H1 (cell line): ENCODE measurements around the gene CDK12.

Source experiments
- ASH2L ChIP-seq: fragments of 200-600, 300-600 bp; sonication (generic); IDR thresholded peaks from one replicate; pipeline ENCODE4 v1.7.1; 2017; ENCODE audit warnings: low read length
- CBX8 ChIP-seq: fragments of 300-800, 300-1000 bp; sonication (generic); IDR thresholded peaks from 2 replicates; pipeline ENCODE4 v1.7.1; 2016; ENCODE audit warnings: low read depth, low read length, borderline replicate concordance
- CTCF ChIP-seq, 3 experiments: IDR thresholded peaks; 1 replicate in 2 of 3; 2 replicates in 1 of 3; pipeline versions ENCODE4 v1.5.1 to v1.6.1; 2011; ENCODE audit warnings: low read length in 3 of 3, mild to moderate bottlenecking in 3 of 3, inconsistent platforms in 2 of 3, low read depth in 1 of 3, moderate library complexity in 1 of 3; ENCODE audit not compliant: insufficient read depth in 1 of 3; ENCODE audit errors: control extremely low read depth in 1 of 3
- EZH2 ChIP-seq: fragments of 200-600 bp; sonication (generic); IDR thresholded peaks from 2 replicates; pipeline ENCODE4 v1.7.1; 2012; ENCODE audit warnings: low read depth, mild to moderate bottlenecking, moderate library complexity, low read length, inconsistent platforms; ENCODE audit not compliant: severe bottlenecking
- JUND ChIP-seq: IDR thresholded peaks from 2 replicates; pipeline ENCODE4 v1.6.1; 2011; ENCODE audit warnings: mild to moderate bottlenecking, improper control_type of control experiment, low read length
- MAFK ChIP-seq: IDR thresholded peaks from 2 replicates; pipeline ENCODE4 v1.6.1; 2012; ENCODE audit warnings: low read depth, mild to moderate bottlenecking, improper control_type of control experiment, low read length
- NRF1 ChIP-seq: IDR thresholded peaks from 2 replicates; pipeline ENCODE4 v1.6.1; 2011; ENCODE audit warnings: mild to moderate bottlenecking, low read depth, low read length, improper control_type of control experiment
- PHF8 ChIP-seq: fragments of 200-600 bp; sonication (generic); conservative IDR thresholded peaks from 2 replicates; pipeline ENCODE4 v1.7.1; 2012; ENCODE audit warnings: low read depth, mild to moderate bottlenecking, inconsistent platforms, low read length, moderate library complexity
- POLR2A ChIP-seq, 2 experiments: IDR thresholded peaks; 1 replicate in 1 of 2; 2 replicates in 1 of 2; pipeline ENCODE4 v1.6.1; 2011; ENCODE audit warnings: low read depth in 2 of 2, low read length in 2 of 2, mild to moderate bottlenecking in 2 of 2; ENCODE audit errors: control extremely low read depth in 1 of 2
- POLR2AphosphoS5 ChIP-seq: IDR thresholded peaks from 2 replicates; pipeline ENCODE4 v1.6.1; 2011; ENCODE audit warnings: low read depth, low read length
- RAD21 ChIP-seq, 2 experiments: IDR thresholded peaks in 1 of 2; conservative IDR thresholded peaks in 1 of 2; 2 replicates each; pipeline ENCODE4 v1.6.1; 2011; ENCODE audit warnings: low read depth in 2 of 2, low read length in 2 of 2, improper control_type of control experiment in 1 of 2, inconsistent platforms in 1 of 2, mild to moderate bottlenecking in 1 of 2, moderate library complexity in 1 of 2
- RXRA ChIP-seq: IDR thresholded peaks from 2 replicates; pipeline ENCODE4 v1.6.1; 2011; ENCODE audit warnings: low read depth, mild to moderate bottlenecking, low read length, moderate library complexity; ENCODE audit not compliant: insufficient read depth
- USF2 ChIP-seq: IDR thresholded peaks from 2 replicates; pipeline ENCODE4 v1.6.1; 2011; ENCODE audit warnings: low read length, improper control_type of control experiment

- TF ChIP-seq RXRA, result no peak
- no peak for TF ChIP-seq RAD21 (IDR thresholded peaks at IDR 0.05 in 1 of 2, conservative IDR thresholded peaks at IDR 0.05 in 1 of 2; ENCODE audit: low read depth in 2 of 2, low read length in 2 of 2)
- no peak for TF ChIP-seq NRF1
- no peak for TF ChIP-seq CTCF (IDR thresholded peaks at IDR 0.05; ENCODE audit: control extremely low read depth in 1 of 3, insufficient read depth in 1 of 3, low read depth in 1 of 3, low read length in 3 of 3)
- TF ChIP-seq MAFK, result no peak
- TF ChIP-seq ASH2L, result no peak
- no peak for TF ChIP-seq POLR2AphosphoS5
- TF ChIP-seq POLR2A (IDR thresholded peaks at IDR 0.05; ENCODE audit: control extremely low read depth in 1 of 2, low read depth in 2 of 2, low read length in 2 of 2), result no peak
- no peak for TF ChIP-seq PHF8
- no peak for TF ChIP-seq EZH2
- no peak for TF ChIP-seq USF2
- no peak for TF ChIP-seq CBX8
- no peak for TF ChIP-seq JUND
Measured at GRCh38 chr17:39551879-39552278, 90.6 kb downstream of the CDK12 start.
